ENCODE measurements around the gene TIGD1. TPM values are rescaled to one million over a fixed set of nuclear protein-coding genes. Genes with fewer than 3 reads are reported as not detected.

TIGD1 gene
- total and polyA plus RNA-seq, 3 donors from 2014 or later, result 6.8 to 9.4 (median 9.2) TPM

DNA sequence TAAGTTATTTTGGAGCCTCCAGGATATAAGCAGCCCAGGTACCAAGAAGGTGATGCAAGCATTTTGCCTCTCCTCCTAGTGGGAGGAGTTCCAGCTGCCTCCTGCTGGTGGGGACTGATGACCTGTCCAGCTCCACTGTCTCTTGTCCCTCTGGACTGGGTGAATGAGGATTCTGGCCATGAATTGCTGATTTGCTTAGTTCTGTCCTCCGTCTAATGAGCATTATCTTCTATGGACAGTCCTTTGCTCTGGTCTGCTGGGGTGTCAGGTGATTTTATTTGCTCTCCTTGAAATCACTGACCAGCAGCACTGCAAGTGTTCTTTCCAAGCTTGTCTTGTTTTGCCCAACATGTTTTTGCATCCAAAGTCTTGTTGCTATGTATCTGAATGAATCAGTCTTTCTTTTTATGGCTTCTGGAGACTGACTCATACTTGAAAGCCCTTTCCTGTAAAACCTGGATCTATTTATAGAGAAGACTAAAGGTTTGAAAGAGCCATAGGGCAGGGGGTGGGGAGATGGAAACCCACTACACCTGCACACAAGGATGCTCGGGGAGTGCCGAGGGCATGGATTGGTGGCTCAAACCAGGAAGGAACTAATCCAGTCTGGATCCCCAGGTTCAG is 42.5 kb upstream of the TIGD1 start:
- H3K4me3 ChIP-seq, result no peak overlapping the region
- intact Hi-C loops (cut with DNase I; ENCODE audit: low total_unique reads), result no loop called here
- 96 to 100% methylated on average over 3 of the region's 3 CpGs for WGBS, 2 donors
- no peaks in the 10 kb centered on the region for H3K36me3 ChIP-seq (ENCODE audit: low read depth, missing control alignments)
- H3K27ac ChIP-seq, result no peak overlapping the region
- no peaks in the 10 kb centered on the region for H3K4me1 ChIP-seq
- H3K9me3 ChIP-seq, result no peaks in the 10 kb centered on the region
- no peak for DNase-seq
- no peak for TF ChIP-seq POLR2A (IDR thresholded peaks at IDR 0.05)
- TF ChIP-seq, protein P1, sequence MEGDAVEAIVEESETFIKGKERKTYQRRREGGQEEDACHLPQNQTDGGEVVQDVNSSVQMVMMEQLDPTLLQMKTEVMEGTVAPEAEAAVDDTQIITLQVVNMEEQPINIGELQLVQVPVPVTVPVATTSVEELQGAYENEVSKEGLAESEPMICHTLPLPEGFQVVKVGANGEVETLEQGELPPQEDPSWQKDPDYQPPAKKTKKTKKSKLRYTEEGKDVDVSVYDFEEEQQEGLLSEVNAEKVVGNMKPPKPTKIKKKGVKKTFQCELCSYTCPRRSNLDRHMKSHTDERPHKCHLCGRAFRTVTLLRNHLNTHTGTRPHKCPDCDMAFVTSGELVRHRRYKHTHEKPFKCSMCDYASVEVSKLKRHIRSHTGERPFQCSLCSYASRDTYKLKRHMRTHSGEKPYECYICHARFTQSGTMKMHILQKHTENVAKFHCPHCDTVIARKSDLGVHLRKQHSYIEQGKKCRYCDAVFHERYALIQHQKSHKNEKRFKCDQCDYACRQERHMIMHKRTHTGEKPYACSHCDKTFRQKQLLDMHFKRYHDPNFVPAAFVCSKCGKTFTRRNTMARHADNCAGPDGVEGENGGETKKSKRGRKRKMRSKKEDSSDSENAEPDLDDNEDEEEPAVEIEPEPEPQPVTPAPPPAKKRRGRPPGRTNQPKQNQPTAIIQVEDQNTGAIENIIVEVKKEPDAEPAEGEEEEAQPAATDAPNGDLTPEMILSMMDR (IDR thresholded peaks at IDR 0.05), result no peak
- no peaks in the 10 kb centered on the region for H3K27me3 ChIP-seq

DNA sequence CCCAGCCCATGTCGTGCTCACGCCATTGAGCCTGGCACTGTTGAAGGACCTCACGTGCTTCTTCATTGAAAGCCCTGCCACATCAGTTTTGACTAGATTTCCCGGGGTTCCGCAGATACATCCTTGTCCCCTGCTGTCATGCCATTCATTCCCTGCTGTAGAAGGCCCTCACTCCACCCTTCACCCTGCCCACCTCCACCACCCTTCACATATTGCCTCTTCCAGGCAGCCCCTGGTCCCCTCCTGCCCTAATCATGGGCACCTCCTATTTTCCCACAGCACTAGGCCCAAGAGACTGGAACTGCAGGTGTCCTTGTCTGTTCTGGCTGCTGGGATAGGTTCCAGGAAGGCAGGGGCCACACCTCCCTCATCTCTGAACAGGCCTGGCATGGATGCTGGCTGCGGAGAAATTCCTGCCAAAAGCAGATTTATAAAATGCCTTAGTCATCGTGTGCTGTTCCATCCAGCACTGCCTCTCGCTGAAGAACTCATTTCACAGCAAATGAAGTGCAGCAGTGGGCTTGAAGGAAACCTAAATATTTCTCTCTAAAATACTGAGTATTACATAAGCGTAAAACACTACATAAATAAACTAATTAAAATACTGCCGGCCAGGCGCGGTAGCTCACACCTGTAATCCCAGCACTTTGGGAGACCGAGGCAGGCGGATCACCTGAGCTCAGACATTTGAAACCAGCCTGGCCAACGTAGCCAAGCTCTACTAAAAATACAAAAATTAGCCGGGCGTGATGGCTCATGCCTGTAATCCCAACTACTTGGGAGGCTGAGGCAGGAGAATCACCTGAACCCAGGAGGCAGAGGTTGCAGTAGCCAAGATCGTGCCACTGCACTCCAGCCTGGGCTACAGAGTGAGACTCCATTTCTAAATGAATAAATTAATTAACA is 38.6 kb upstream of the TIGD1 start:
- no peak overlapping the region for H3K4me3 ChIP-seq
- intact Hi-C loops (cut with DNase I; ENCODE audit: low total_unique reads), result no loop called here
- TF ChIP-seq POLR2A (IDR thresholded peaks at IDR 0.05), result no peak
- TF ChIP-seq, protein P1 (IDR thresholded peaks at IDR 0.05), result no peak
- no peak overlapping the region for H3K27ac ChIP-seq
- no peaks in the 10 kb centered on the region for H3K27me3 ChIP-seq
- 84 to 88% methylated on average over 18 of the region's 18 CpGs for WGBS, 2 donors
- no peaks in the 10 kb centered on the region for H3K9me3 ChIP-seq
- DNase-seq, result peak; percentile 24
- no peaks in the 10 kb centered on the region for H3K4me1 ChIP-seq
- H3K36me3 ChIP-seq (ENCODE audit: low read depth, missing control alignments), result no peaks in the 10 kb centered on the region

DNA sequence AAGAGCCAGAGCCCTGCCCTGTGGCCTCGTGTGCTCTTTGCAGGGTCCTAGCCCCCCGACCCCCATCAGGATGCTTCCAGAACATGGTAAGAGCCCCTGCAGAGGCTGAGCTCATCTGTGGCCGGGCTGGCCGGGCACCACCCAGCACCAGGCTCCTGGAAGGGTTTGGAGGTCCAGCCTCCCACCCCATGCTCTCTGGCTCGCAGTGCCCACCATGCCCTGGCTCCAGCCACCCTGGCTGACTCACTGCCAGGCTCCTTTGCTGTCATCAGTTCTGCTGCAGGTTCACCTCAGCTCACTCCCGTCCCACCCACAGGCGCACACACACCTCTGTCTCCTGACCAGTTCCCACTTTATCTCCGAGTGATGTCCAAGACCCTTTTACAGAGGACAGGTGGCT is 37.7 kb upstream of the TIGD1 start:
- H3K27ac ChIP-seq, result no peak overlapping the region
- H3K4me3 ChIP-seq, result no peak overlapping the region
- H3K36me3 ChIP-seq (ENCODE audit: low read depth, missing control alignments), result no peaks in the 10 kb centered on the region
- no peaks in the 10 kb centered on the region for H3K9me3 ChIP-seq
- H3K4me1 ChIP-seq, result no peaks in the 10 kb centered on the region
- H3K27me3 ChIP-seq, result no peaks in the 10 kb centered on the region
- WGBS, 2 donors, result 91 to 98% methylated on average over 4 to 8 of the region's 8 CpGs
- TF ChIP-seq POLR2A (IDR thresholded peaks at IDR 0.05), result no peak
- TF ChIP-seq, protein P1 (IDR thresholded peaks at IDR 0.05), result no peak
- intact Hi-C loops (cut with DNase I; ENCODE audit: low total_unique reads), result no loop called here
- no peak for DNase-seq

DNA sequence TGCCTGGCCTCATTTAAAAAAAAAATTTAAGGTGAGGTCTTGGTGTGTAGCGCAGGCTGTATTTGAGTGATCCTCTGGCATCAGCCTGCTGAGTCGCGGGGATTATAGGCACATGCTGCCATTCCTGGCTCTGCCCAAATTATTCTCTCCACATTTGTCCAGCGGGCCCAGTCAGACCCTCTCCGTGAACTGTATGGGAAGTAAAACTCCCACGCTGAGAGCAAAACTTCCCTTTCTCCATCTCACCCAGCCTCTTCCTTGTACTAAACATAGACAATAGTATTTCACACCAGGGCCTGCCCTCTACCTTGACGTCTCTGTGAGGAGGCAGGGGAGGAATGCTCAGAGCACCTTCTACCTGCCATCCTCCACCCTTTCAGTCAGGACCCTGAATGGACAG is 37.2 kb upstream of the TIGD1 start:
- TF ChIP-seq, protein P1 (IDR thresholded peaks at IDR 0.05), result no peak
- no peak for TF ChIP-seq POLR2A (IDR thresholded peaks at IDR 0.05)
- 83 to 88% methylated on average over 7 of the region's 7 CpGs for WGBS, 2 donors
- intact Hi-C loops (cut with DNase I; ENCODE audit: low total_unique reads), result no loop called here

More for the DNA sequence above, 37.2 kb upstream of the TIGD1 start:
- DNase-seq, result no peak
- Histone ChIP-seq H3K27ac (no peak overlapping the region), H3K9me3 (no peaks in the 10 kb centered on the region), H3K36me3 (ENCODE audit: low read depth, missing control alignments) (no peaks in the 10 kb centered on the region), H3K4me1 (no peaks in the 10 kb centered on the region), H3K27me3 (no peaks in the 10 kb centered on the region), H3K4me3 (no peak overlapping the region)
